ENCODE data around the gene TOR1B. TPM values are rescaled to one million over a fixed set of nuclear protein-coding genes. Genes with fewer than 3 reads are reported as not detected.

TOR1B gene
- total and polyA plus RNA-seq, 2 of the 4 experiments (the other 2 are of a cell fraction) = 15.6 to 21.0 TPM

DNA sequence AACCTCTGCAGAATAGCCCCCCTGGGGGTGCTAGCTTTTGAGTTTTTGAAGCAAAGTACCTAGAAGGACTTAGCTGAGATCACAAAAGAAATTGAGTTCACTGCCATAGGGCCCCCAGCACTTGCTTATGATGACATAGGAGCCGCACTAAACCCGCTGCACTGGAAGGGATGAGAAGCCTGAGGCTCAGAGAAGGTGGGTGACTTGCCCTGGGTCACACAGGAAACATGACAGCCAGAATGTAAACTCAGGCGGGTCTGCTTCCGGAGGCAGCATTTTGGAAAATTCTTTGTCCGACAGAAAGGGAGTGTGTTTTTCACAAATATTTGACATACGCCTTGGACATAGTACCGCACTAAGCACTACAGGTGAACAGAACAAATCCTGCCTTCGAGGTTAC lies 8.4 kb upstream of the TOR1B start:
- Histone ChIP-seq H4K8ac (ENCODE audit: low read depth in 2 of 2, low read length in 2 of 2) (no peak overlapping the region), H3K79me1 (ENCODE audit: low read depth in 1 of 2, low read length in 2 of 2) (no peaks in the 10 kb centered on the region), H2AK9ac (replicated peaks; ENCODE audit: low read depth, low read length, poor library complexity) (no peak overlapping the region), H3K9me1 (ENCODE audit: insufficient read depth, low read length) (no peaks in the 10 kb centered on the region), H3K18ac (ENCODE audit: low read depth, low read length) (no peak overlapping the region), H2BK120ac (ENCODE audit: low read depth, low read length) (no peak overlapping the region), H3K36me3 (ENCODE audit: control insufficient read depth, insufficient read depth, low read length) (no peaks in the 10 kb centered on the region), H3K27ac (ENCODE audit: insufficient read depth, low read length) (no peak overlapping the region), H4K20me1 (ENCODE audit: insufficient read depth, low read length) (no peaks in the 10 kb centered on the region), H3K4ac (ENCODE audit: low read depth, low read length) (no peak overlapping the region), H3K4me2 (ENCODE audit: low read depth, low read length) (no peak overlapping the region), H2BK5ac (ENCODE audit: low read depth, low read length, poor library complexity, severe bottlenecking) (no peak overlapping the region), H2BK15ac (ENCODE audit: low read depth, low read length) (no peak overlapping the region), H2AK5ac (ENCODE audit: low read depth, low read length) (no peak overlapping the region), H3K23ac (ENCODE audit: low read depth, low read length) (no peak overlapping the region), H3K27me3 (ENCODE audit: control insufficient read depth, insufficient read depth, low read length) (peaks cover 25% of the 10 kb centered on the region), H2AFZ (replicated peaks; ENCODE audit: low read length, poor library complexity) (no peak overlapping the region), H3K9me3 (ENCODE audit: control insufficient read depth, insufficient read depth, low read length) (no peaks in the 10 kb centered on the region), H3K56ac (ENCODE audit: extremely low read depth, insufficient read depth, low read length) (no peak overlapping the region), H4K5ac (ENCODE audit: low read depth, low read length) (no peak overlapping the region), H3K4me3 (ENCODE audit: insufficient read depth, low read depth, low read length) (no peak overlapping the region), H2BK20ac (ENCODE audit: low read depth, low read length) (no peak overlapping the region), H3K4me1 (ENCODE audit: control insufficient read depth, insufficient read depth, low read length) (peaks cover 2% of the 10 kb centered on the region; the same call in 1 of the 2 replicates), H3K14ac (replicated peaks; ENCODE audit: low read depth, low read length) (no peak overlapping the region), H3K9ac (ENCODE audit: low read depth, low read length) (no peak overlapping the region), H4K91ac (ENCODE audit: insufficient read depth, low read depth, low read length) (no peak overlapping the region)
- intact Hi-C loops (cut with micrococcal nuclease) (no loop called here), dilution Hi-C loops (cut with HindIII; ENCODE audit: low sequenced_read_pairs, unreplicated experiment) (no loop called here), in situ Hi-C loops (cut with MboI; ENCODE audit: low sequenced_read_pairs) (no loop called here)
- ATAC-seq (ENCODE audit: low read depth) (no peak), DNase-seq (no peak)
- no TSS peak for BruUV-seq (replicated peaks)
- WGBS, 2 experiments (ENCODE audit: extremely low coverage in 2 of 2, insufficient read length in 1 of 2) = 71% methylated on average over 5 of the region's 8 CpGs; no CpG with 5 or more reads in 1 of the 2 experiments
- no peak for TF ChIP-seq CEBPB (IDR thresholded peaks at IDR 0.05; ENCODE audit: low read depth, low read length)
- TF ChIP-seq BHLHE40 (IDR thresholded peaks at IDR 0.05; ENCODE audit: low read depth, low read length) = no peak
- no peak for TF ChIP-seq RCOR1 (IDR thresholded peaks at IDR 0.05; ENCODE audit: insufficient replicate concordance, low read length)
- TF ChIP-seq POLR2A (IDR thresholded peaks at IDR 0.05; ENCODE audit: low read depth, low read length) = no peak
- TF ChIP-seq MAZ (IDR thresholded peaks at IDR 0.05; ENCODE audit: borderline replicate concordance, low read depth, low read length) = no peak
- TF ChIP-seq, protein P1, sequence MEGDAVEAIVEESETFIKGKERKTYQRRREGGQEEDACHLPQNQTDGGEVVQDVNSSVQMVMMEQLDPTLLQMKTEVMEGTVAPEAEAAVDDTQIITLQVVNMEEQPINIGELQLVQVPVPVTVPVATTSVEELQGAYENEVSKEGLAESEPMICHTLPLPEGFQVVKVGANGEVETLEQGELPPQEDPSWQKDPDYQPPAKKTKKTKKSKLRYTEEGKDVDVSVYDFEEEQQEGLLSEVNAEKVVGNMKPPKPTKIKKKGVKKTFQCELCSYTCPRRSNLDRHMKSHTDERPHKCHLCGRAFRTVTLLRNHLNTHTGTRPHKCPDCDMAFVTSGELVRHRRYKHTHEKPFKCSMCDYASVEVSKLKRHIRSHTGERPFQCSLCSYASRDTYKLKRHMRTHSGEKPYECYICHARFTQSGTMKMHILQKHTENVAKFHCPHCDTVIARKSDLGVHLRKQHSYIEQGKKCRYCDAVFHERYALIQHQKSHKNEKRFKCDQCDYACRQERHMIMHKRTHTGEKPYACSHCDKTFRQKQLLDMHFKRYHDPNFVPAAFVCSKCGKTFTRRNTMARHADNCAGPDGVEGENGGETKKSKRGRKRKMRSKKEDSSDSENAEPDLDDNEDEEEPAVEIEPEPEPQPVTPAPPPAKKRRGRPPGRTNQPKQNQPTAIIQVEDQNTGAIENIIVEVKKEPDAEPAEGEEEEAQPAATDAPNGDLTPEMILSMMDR (conservative IDR thresholded peaks at IDR 0.05; ENCODE audit: low read depth, low read length) = no peak
- TF ChIP-seq, protein P2, sequence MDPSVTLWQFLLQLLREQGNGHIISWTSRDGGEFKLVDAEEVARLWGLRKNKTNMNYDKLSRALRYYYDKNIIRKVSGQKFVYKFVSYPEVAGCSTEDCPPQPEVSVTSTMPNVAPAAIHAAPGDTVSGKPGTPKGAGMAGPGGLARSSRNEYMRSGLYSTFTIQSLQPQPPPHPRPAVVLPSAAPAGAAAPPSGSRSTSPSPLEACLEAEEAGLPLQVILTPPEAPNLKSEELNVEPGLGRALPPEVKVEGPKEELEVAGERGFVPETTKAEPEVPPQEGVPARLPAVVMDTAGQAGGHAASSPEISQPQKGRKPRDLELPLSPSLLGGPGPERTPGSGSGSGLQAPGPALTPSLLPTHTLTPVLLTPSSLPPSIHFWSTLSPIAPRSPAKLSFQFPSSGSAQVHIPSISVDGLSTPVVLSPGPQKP (IDR thresholded peaks at IDR 0.05; ENCODE audit: borderline replicate concordance, low read depth, low read length) = no peak
- TF ChIP-seq, protein P3, sequence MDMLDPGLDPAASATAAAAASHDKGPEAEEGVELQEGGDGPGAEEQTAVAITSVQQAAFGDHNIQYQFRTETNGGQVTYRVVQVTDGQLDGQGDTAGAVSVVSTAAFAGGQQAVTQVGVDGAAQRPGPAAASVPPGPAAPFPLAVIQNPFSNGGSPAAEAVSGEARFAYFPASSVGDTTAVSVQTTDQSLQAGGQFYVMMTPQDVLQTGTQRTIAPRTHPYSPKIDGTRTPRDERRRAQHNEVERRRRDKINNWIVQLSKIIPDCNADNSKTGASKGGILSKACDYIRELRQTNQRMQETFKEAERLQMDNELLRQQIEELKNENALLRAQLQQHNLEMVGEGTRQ (IDR thresholded peaks at IDR 0.05; ENCODE audit: low read depth, low read length) = no peak
- no peak for TF ChIP-seq MXI1 (IDR thresholded peaks at IDR 0.05; ENCODE audit: borderline replicate concordance, low read depth, low read length)
- TF ChIP-seq FOS (IDR thresholded peaks at IDR 0.05; ENCODE audit: low read depth, low read length) = no peak
- TF ChIP-seq RFX5 (IDR thresholded peaks at IDR 0.05; ENCODE audit: low read depth, low read length) = no peak
- TF ChIP-seq CHD1 (IDR thresholded peaks at IDR 0.05; ENCODE audit: low read depth, low read length) = no peak
- no peak for TF ChIP-seq RAD21 (IDR thresholded peaks at IDR 0.05; ENCODE audit: low read length)
- POLR2A ChIA-PET (ENCODE audit: unreplicated experiment) = no interaction called here
- CTCF ChIA-PET = no interaction called here

All from IMR-90 (cell line).